GM10248 (cell line): Measurements from ENCODE around the gene ACOXL.

Experiments
- CTCF ChIA-PET: fragments of 300-600 bp; sonication (Branson Sonifier 250); formaldehyde crosslinking; extraction: SDS; loops from one replicate; lab custom pipeline; 2021; ENCODE audit warnings: antibody characterized with exemption; lab: Yijun Ruan, JAX
- POLR2A ChIA-PET: fragments of 350-650 bp; sonication (Branson Sonifier 250); formaldehyde crosslinking; extraction: SDS; loops from one replicate; lab custom pipeline; 2020; ENCODE audit warnings: antibody characterized with exemption; lab: Yijun Ruan, JAX
- DNase-seq: peaks from one replicate; pipeline ENCODE4 v3.0.0; 2012; ENCODE audit errors: extremely low spot score
- CTCF ChIP-seq: IDR thresholded peaks from 2 replicates; pipeline ENCODE4 v1.5.1; 2012; ENCODE audit warnings: mild to moderate bottlenecking, low read depth; ENCODE audit errors: extremely low read depth, missing control alignments, control extremely low read depth

ACOXL gene

GRCh38 chr2:110751642-110752041 lies 19.3 kb downstream of the ACOXL start:
- ChIA-PET CTCF (no interaction called here), POLR2A (no interaction called here)
- DNase-seq: no peak
- no peak for TF ChIP-seq CTCF

- no peak for TF ChIP-seq CTCF
- POLR2A ChIA-PET: no interaction called here
- DNase-seq: no peak
- CTCF ChIA-PET: no interaction called here
Observed at GRCh38 chr2:110752871-110753270, 20.5 kb downstream of the ACOXL start.

GRCh38 chr2:110755491-110756078 lies 23.2 kb downstream of the ACOXL start:
- CTCF ChIA-PET: interaction anchor here (0.6 to 4.6 kb wide), 23 partner anchors 9 to 348 kb away, joined by 3 to 40 read pairs (median 4); partner anchors contain the start of genes ACOXL and BUB1
- DNase-seq: peak; percentile 38
- peak; percentile 41 for TF ChIP-seq CTCF
- POLR2A ChIA-PET: no interaction called here

- TF ChIP-seq CTCF: no peak
- POLR2A ChIA-PET: no interaction called here
- CTCF ChIA-PET: interaction anchor here (0.7 to 2.6 kb wide), 3 partner anchors 9 to 17 kb away, joined by 3 to 8 read pairs (median 3); no protein-coding TSS in a partner anchor
- no peak for DNase-seq
Observed at GRCh38 chr2:110759411-110759810, 27.0 kb downstream of the ACOXL start.

- no peak for TF ChIP-seq CTCF
- DNase-seq: no peak
- ChIA-PET POLR2A (no interaction called here), CTCF (interaction anchor here (1.0 kb wide), 1 partner anchor 38 kb away, joined by 3 read pairs; no protein-coding TSS in a partner anchor)
Observed at GRCh38 chr2:110764931-110765330, 32.6 kb downstream of the ACOXL start.

- no peak for TF ChIP-seq CTCF
- ChIA-PET POLR2A (no interaction called here), CTCF (no interaction called here)
Observed at GRCh38 chr2:110766291-110766690, 33.9 kb downstream of the ACOXL start.

More at GRCh38 chr2:110766291-110766690, 33.9 kb downstream of the ACOXL start:
- DNase-seq: no peak
